ENCODE data around the gene SIRT7.

DNA sequence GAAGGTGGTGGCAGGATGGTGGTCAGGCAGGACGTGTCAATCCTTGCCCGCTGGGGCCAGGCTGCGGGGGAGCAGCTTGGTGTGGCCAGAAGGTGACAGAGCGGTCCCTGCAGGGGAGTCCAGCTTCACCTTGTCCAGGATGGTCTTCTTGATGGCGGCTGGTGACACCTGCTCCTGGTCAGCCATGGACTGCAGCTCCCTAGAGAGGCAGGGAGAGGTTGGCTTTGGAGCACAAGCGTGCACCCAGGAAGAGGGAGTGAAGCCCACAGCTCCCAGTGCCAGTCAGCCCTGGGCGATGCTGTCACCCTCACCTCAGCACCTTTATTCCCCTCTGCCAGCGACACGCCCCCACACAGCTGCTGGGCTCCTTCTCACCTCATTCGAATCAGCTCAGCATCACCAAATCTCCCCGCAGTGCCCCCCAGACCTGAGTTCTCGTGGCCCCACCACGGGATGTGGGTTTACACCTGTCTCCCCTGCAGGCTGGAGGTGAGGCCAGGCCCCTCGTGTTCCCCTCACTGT, 15.3 kb upstream of the SIRT7 start:
- TF ChIP-seq, protein P1, sequence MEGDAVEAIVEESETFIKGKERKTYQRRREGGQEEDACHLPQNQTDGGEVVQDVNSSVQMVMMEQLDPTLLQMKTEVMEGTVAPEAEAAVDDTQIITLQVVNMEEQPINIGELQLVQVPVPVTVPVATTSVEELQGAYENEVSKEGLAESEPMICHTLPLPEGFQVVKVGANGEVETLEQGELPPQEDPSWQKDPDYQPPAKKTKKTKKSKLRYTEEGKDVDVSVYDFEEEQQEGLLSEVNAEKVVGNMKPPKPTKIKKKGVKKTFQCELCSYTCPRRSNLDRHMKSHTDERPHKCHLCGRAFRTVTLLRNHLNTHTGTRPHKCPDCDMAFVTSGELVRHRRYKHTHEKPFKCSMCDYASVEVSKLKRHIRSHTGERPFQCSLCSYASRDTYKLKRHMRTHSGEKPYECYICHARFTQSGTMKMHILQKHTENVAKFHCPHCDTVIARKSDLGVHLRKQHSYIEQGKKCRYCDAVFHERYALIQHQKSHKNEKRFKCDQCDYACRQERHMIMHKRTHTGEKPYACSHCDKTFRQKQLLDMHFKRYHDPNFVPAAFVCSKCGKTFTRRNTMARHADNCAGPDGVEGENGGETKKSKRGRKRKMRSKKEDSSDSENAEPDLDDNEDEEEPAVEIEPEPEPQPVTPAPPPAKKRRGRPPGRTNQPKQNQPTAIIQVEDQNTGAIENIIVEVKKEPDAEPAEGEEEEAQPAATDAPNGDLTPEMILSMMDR (IDR thresholded peaks at IDR 0.05) = no peak
- TF ChIP-seq POLR2A (IDR thresholded peaks at IDR 0.05) = no peak
